C4-2B (cell line): ENCODE data around the gene CD200.

ENCODE experiments used
- ZFX ChIP-seq: fragments of 450-650 bp; IDR thresholded peaks from 2 replicates; pipeline ENCODE4 v1.6.1; 2017
- TF ChIP-seq, protein P1 (sequence below): fragments of 450-650 bp; conservative IDR thresholded peaks from 2 replicates; pipeline ENCODE4 v1.5.1; 2017; ENCODE audit warnings: mild to moderate bottlenecking

DNA sequence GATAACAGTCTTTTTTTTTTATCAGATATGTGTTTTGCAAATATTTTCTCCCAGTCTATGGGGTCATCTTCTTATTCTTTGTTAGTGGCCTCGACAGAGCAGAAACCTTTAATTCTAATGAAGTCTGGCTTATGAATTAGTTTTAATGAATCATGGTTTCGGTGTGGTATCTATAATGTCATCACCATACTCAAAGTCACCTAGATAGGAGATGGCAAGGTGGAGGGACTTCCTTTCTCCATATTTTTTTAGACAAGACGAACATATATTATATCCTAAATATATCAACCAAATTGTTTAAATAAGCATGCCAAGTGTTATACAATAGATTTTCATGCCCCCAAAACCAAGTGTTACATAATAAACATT is 60.4 kb downstream of the CD200 start:
- TF ChIP-seq, protein P1, sequence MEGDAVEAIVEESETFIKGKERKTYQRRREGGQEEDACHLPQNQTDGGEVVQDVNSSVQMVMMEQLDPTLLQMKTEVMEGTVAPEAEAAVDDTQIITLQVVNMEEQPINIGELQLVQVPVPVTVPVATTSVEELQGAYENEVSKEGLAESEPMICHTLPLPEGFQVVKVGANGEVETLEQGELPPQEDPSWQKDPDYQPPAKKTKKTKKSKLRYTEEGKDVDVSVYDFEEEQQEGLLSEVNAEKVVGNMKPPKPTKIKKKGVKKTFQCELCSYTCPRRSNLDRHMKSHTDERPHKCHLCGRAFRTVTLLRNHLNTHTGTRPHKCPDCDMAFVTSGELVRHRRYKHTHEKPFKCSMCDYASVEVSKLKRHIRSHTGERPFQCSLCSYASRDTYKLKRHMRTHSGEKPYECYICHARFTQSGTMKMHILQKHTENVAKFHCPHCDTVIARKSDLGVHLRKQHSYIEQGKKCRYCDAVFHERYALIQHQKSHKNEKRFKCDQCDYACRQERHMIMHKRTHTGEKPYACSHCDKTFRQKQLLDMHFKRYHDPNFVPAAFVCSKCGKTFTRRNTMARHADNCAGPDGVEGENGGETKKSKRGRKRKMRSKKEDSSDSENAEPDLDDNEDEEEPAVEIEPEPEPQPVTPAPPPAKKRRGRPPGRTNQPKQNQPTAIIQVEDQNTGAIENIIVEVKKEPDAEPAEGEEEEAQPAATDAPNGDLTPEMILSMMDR: no peak
- TF ChIP-seq ZFX: no peak
